ENCODE measurements around the gene DNM2.
"Not testable (repeated sequence)": the region's sequence is repeated elsewhere in the genome, so short reads cannot be mapped to it uniquely, and the experiment has no call there.

Gene DNM2

GRCh38 chr19:10874024-10874423 is 156.1 kb downstream of the DNM2 start:
- TF ChIP-seq CTCF (IDR thresholded peaks at IDR 0.05; ENCODE audit: control insufficient read depth, insufficient read depth, low read depth, low read length, missing control alignments): no peak
- no peak overlapping the region for H3K4me3 ChIP-seq (ENCODE audit: control insufficient read depth, low read depth, low read length)
- no peak for DNase-seq (ENCODE audit: low read depth)

GRCh38 chr19:10876459-10877240 is 158.8 kb downstream of the DNM2 start:
- no peak for DNase-seq (ENCODE audit: low read depth)
- no peak for TF ChIP-seq CTCF (IDR thresholded peaks at IDR 0.05; ENCODE audit: control insufficient read depth, insufficient read depth, low read depth, low read length, missing control alignments)
- no peak overlapping the region for H3K4me3 ChIP-seq (ENCODE audit: control insufficient read depth, low read depth, low read length)

GRCh38 chr19:10877608-10878007 is 159.7 kb downstream of the DNM2 start:
- DNase-seq (ENCODE audit: low read depth); H3K4me3 ChIP-seq (ENCODE audit: control insufficient read depth, low read depth, low read length): not testable (repeated sequence)

- no peak overlapping the region for H3K4me3 ChIP-seq (ENCODE audit: control insufficient read depth, low read depth, low read length)
- TF ChIP-seq CTCF (IDR thresholded peaks at IDR 0.05; ENCODE audit: control insufficient read depth, insufficient read depth, low read depth, low read length, missing control alignments): no peak
- DNase-seq (ENCODE audit: low read depth): no peak
Observed at GRCh38 chr19:10878253-10878652, 160.4 kb downstream of the DNM2 start.
